GM12878 (cell line): ENCODE measurements around the gene C15orf61. TPM values are rescaled to one million over a fixed set of nuclear protein-coding genes. Genes with fewer than 3 reads are reported as not detected.

Source experiments
- BRCA1 ChIP-seq: IDR thresholded peaks from 2 replicates; pipeline ENCODE4 v1.6.1; 2011; ENCODE audit warnings: low read depth, low read length, improper control_type of control experiment
- CBX5 ChIP-seq: sonication (generic); IDR thresholded peaks from 2 replicates; pipeline ENCODE4 v1.6.1; 2016; ENCODE audit warnings: low read depth, moderate library complexity, mild to moderate bottlenecking, inconsistent platforms
- EED ChIP-seq: sonication (generic); IDR thresholded peaks from 2 replicates; pipeline ENCODE4 v1.6.1; 2016; ENCODE audit warnings: antibody characterized with exemption, low read depth
- EGR1 ChIP-seq, 2 experiments: IDR thresholded peaks; 1 replicate in 1 of 2; 2 replicates in 1 of 2; pipeline ENCODE4 v1.6.1; 2011 to 2012; ENCODE audit warnings: low read depth in 2 of 2, low read length in 2 of 2, borderline replicate concordance in 1 of 2, mild to moderate bottlenecking in 1 of 2, moderate library complexity in 1 of 2
- NR2C2 ChIP-seq: IDR thresholded peaks from 2 replicates; pipeline ENCODE4 v1.6.1; 2011; ENCODE audit warnings: borderline replicate concordance, low read depth; ENCODE audit not compliant: control insufficient read depth, insufficient read length
- RAD21 ChIP-seq: IDR thresholded peaks from 2 replicates; pipeline ENCODE4 v1.6.1; 2011; ENCODE audit warnings: mild to moderate bottlenecking, low read depth, low read length, moderate library complexity; ENCODE audit not compliant: insufficient read depth
- REST ChIP-seq: IDR thresholded peaks from 2 replicates; pipeline ENCODE4 v1.6.1; 2012; ENCODE audit warnings: mild to moderate bottlenecking, low read depth, low read length
- SIN3A ChIP-seq: IDR thresholded peaks from 2 replicates; pipeline ENCODE4 v1.6.1; 2012; ENCODE audit warnings: low read depth, low read length, improper control_type of control experiment
- SMAD1 ChIP-seq: fragments of 450-650 bp; IDR thresholded peaks from 2 replicates; pipeline ENCODE4 v1.6.1; 2018; ENCODE audit warnings: mild to moderate bottlenecking, low read depth; ENCODE audit not compliant: partially characterized antibody
- SUZ12 ChIP-seq: fragments of 200-600 bp; sonication (generic); IDR thresholded peaks from one replicate; pipeline ENCODE4 v1.6.1; 2018; ENCODE audit warnings: antibody characterized with exemption, mild to moderate bottlenecking; ENCODE audit not compliant: unreplicated experiment
- TCF7 ChIP-seq: IDR thresholded peaks from 2 replicates; pipeline ENCODE4 v1.6.1; 2014; ENCODE audit warnings: antibody characterized with exemption, borderline replicate concordance
- YBX1 ChIP-seq: fragments of 450-650 bp; IDR thresholded peaks from 2 replicates; pipeline ENCODE4 v1.6.1; 2016; ENCODE audit warnings: antibody characterized with exemption
- ZSCAN29 ChIP-seq: fragments of 450-650 bp; IDR thresholded peaks from 2 replicates; pipeline ENCODE4 v1.6.1; 2017; ENCODE audit warnings: mild to moderate bottlenecking, moderate library complexity
- polyA plus RNA-seq, 11 experiments: library from polyadenylated mRNA; depleted of rRNA in 4 of 11; unstranded in 6 of 11; stranded (reverse) in 5 of 11; fragments of >200 nt; fragmentation: Nextera tagmentation in 4 of 11; fragmentation: Illumina TruSeq in 1 of 11; extraction: Ambion mirVana in 4 of 11; extraction: Trizol in 1 of 11; gene quantifications; 1 replicate in 1 of 11; 2 replicates in 10 of 11; pipeline versions ENCODE4 v1.2.1 to v1.2.3, GENCODE V29; 2011 to 2016; ENCODE audit warnings: inconsistent platforms in 2 of 11, missing spikeins in 2 of 11, low read depth in 1 of 11
- total RNA-seq, 4 experiments: library from RNA; depleted of rRNA in 3 of 4; stranded (reverse); fragments of >200 nt in 3 of 4; fragmentation: Illumina TruSeq in 1 of 4; extraction: Trizol in 1 of 4; gene quantifications; 2 replicates each; pipeline versions ENCODE4 v1.2.1 to v1.2.3, GENCODE V29; 2013 to 2021
- TF ChIP-seq, protein P1 (sequence below): IDR thresholded peaks from 2 replicates; pipeline ENCODE4 v1.6.1; 2012; ENCODE audit warnings: low read depth, low read length, improper control_type of control experiment
- TF ChIP-seq, protein P2 (sequence below): fragments of 450-650 bp; conservative IDR thresholded peaks from 2 replicates; pipeline ENCODE4 v1.6.1; 2017; ENCODE audit warnings: mild to moderate bottlenecking, moderate library complexity
- TF ChIP-seq, protein P3 (sequence below): fragments of 450-650 bp; IDR thresholded peaks from 2 replicates; pipeline ENCODE4 v1.6.1; 2017; ENCODE audit warnings: mild to moderate bottlenecking, moderate library complexity

C15orf61 gene
- total and polyA plus RNA-seq, 10 of the 15 experiments (the other 5 are each of a cell fraction or from before 2014, with no cell fraction given), result 1.4 to 8.7 (median 4.3) TPM

- TF ChIP-seq REST (no peak), CBX5 (no peak), NR2C2 (no peak), SIN3A (no peak), YBX1 (no peak), EED (peak; percentile 64; the same call in 1 of the 2 replicates), BRCA1 (no peak), SUZ12 (no peak), SMAD1 (no peak), EGR1 (IDR thresholded peaks at IDR 0.05; ENCODE audit: borderline replicate concordance in 1 of 2, low read depth in 2 of 2, low read length in 2 of 2) (no peak), TCF7 (no peak), RAD21 (no peak), ZSCAN29 (no peak)
- TF ChIP-seq, protein P1, sequence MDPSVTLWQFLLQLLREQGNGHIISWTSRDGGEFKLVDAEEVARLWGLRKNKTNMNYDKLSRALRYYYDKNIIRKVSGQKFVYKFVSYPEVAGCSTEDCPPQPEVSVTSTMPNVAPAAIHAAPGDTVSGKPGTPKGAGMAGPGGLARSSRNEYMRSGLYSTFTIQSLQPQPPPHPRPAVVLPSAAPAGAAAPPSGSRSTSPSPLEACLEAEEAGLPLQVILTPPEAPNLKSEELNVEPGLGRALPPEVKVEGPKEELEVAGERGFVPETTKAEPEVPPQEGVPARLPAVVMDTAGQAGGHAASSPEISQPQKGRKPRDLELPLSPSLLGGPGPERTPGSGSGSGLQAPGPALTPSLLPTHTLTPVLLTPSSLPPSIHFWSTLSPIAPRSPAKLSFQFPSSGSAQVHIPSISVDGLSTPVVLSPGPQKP, result no peak
- TF ChIP-seq, protein P2, sequence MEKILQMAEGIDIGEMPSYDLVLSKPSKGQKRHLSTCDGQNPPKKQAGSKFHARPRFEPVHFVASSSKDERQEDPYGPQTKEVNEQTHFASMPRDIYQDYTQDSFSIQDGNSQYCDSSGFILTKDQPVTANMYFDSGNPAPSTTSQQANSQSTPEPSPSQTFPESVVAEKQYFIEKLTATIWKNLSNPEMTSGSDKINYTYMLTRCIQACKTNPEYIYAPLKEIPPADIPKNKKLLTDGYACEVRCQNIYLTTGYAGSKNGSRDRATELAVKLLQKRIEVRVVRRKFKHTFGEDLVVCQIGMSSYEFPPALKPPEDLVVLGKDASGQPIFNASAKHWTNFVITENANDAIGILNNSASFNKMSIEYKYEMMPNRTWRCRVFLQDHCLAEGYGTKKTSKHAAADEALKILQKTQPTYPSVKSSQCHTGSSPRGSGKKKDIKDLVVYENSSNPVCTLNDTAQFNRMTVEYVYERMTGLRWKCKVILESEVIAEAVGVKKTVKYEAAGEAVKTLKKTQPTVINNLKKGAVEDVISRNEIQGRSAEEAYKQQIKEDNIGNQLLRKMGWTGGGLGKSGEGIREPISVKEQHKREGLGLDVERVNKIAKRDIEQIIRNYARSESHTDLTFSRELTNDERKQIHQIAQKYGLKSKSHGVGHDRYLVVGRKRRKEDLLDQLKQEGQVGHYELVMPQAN, result peak; percentile 56
- TF ChIP-seq, protein P3, sequence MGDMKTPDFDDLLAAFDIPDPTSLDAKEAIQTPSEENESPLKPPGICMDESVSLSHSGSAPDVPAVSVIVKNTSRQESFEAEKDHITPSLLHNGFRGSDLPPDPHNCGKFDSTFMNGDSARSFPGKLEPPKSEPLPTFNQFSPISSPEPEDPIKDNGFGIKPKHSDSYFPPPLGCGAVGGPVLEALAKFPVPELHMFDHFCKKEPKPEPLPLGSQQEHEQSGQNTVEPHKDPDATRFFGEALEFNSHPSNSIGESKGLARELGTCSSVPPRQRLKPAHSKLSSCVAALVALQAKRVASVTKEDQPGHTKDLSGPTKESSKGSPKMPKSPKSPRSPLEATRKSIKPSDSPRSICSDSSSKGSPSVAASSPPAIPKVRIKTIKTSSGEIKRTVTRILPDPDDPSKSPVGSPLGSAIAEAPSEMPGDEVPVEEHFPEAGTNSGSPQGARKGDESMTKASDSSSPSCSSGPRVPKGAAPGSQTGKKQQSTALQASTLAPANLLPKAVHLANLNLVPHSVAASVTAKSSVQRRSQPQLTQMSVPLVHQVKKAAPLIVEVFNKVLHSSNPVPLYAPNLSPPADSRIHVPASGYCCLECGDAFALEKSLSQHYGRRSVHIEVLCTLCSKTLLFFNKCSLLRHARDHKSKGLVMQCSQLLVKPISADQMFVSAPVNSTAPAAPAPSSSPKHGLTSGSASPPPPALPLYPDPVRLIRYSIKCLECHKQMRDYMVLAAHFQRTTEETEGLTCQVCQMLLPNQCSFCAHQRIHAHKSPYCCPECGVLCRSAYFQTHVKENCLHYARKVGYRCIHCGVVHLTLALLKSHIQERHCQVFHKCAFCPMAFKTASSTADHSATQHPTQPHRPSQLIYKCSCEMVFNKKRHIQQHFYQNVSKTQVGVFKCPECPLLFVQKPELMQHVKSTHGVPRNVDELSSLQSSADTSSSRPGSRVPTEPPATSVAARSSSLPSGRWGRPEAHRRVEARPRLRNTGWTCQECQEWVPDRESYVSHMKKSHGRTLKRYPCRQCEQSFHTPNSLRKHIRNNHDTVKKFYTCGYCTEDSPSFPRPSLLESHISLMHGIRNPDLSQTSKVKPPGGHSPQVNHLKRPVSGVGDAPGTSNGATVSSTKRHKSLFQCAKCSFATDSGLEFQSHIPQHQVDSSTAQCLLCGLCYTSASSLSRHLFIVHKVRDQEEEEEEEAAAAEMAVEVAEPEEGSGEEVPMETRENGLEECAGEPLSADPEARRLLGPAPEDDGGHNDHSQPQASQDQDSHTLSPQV, result 0 out of 2 replicates have a peak, but pooled peaks have one; percentile 29
Measured at GRCh38 chr15:67542420-67543347, 21.8 kb downstream of the C15orf61 start, which contains the start of gene MAP2K5 (continued).
